ENCODE data around the gene LASP1NB.

Gene LASP1NB

GRCh38 chr17:38914741-38915638 is 10.4 kb upstream of the LASP1NB start (continued):
- TF ChIP-seq ZBTB3 (CRISPR knock-in tag; IDR thresholded peaks at IDR 0.05; ENCODE audit: borderline replicate concordance, low read depth) (no peak), GATA4 (IDR thresholded peaks at IDR 0.05; ENCODE audit: borderline replicate concordance, low read depth) (0 out of 2 replicates have a peak, but pooled peaks have one; percentile 39), ZNF589 (CRISPR knock-in tag; conservative IDR thresholded peaks at IDR 0.05) (no peak), NFKB2 (CRISPR knock-in tag; IDR thresholded peaks at IDR 0.05; ENCODE audit: borderline replicate concordance) (peak; percentile 64; the same call in 1 of the 2 replicates), ZNF546 (CRISPR knock-in tag; conservative IDR thresholded peaks at IDR 0.05) (no peak), CBX5 (CRISPR knock-in tag; IDR thresholded peaks at IDR 0.05; ENCODE audit: borderline replicate concordance) (peak; percentile 55), ETV5 (CRISPR knock-in tag; IDR thresholded peaks at IDR 0.05; ENCODE audit: borderline replicate concordance) (peak; percentile 56), CC2D1A (CRISPR knock-in tag; IDR thresholded peaks at IDR 0.05) (no peak), ZSCAN9 (CRISPR knock-in tag; IDR thresholded peaks at IDR 0.05; ENCODE audit: borderline replicate concordance) (no peak), ZNF775 (CRISPR knock-in tag; IDR thresholded peaks at IDR 0.05; ENCODE audit: borderline replicate concordance) (no peak), KLF15 (CRISPR knock-in tag; IDR thresholded peaks at IDR 0.05; ENCODE audit: borderline replicate concordance) (no peak), ZNF644 (CRISPR knock-in tag; IDR thresholded peaks at IDR 0.05; ENCODE audit: low read depth) (peak; percentile 85), IRF1 (CRISPR knock-in tag; IDR thresholded peaks at IDR 0.05; ENCODE audit: low read depth) (no peak), MYC (CRISPR knock-in tag; IDR thresholded peaks at IDR 0.05; ENCODE audit: borderline replicate concordance) (peak; percentile 74; the same call in 1 of the 2 replicates), ZFAT (CRISPR knock-in tag; conservative IDR thresholded peaks at IDR 0.05) (no peak), MED13 (CRISPR knock-in tag; IDR thresholded peaks at IDR 0.05) (no peak), PHF21A (CRISPR knock-in tag; IDR thresholded peaks at IDR 0.05) (peak; percentile 75; the same call in 1 of the 2 replicates), E2F2 (CRISPR knock-in tag; IDR thresholded peaks at IDR 0.05; ENCODE audit: borderline replicate concordance) (no peak), NCOR1 (IDR thresholded peaks at IDR 0.05; ENCODE audit: borderline replicate concordance, low read length) (peak; percentile 69; the same call in 1 of the 2 replicates), MIER2 (CRISPR knock-in tag; IDR thresholded peaks at IDR 0.05) (peak; percentile 27; the same call in 1 of the 2 replicates), IRF2 (CRISPR knock-in tag; IDR thresholded peaks at IDR 0.05) (peak; percentile 67; the same call in 1 of the 2 replicates), ZKSCAN5 (CRISPR knock-in tag; IDR thresholded peaks at IDR 0.05) (no peak)
- TF ChIP-seq, protein P1, sequence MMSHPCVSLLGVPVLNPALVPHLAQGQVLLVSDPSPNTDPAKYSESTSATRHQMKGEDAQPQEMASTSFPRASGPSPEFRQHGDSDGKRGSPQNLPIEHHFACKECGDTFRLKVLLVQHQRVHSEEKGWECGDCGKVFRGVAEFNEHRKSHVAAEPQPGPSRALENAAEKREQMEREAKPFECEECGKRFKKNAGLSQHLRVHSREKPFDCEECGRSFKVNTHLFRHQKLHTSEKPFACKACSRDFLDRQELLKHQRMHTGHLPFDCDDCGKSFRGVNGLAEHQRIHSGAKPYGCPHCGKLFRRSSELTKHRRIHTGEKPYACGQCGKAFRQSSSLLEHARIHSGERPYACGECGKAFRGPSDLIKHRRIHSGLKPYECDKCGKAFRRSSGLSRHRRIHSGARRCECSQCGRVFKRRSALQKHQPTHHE (CRISPR knock-in tag; IDR thresholded peaks at IDR 0.05; ENCODE audit: borderline replicate concordance), result no peak
- TF ChIP-seq, protein P2, sequence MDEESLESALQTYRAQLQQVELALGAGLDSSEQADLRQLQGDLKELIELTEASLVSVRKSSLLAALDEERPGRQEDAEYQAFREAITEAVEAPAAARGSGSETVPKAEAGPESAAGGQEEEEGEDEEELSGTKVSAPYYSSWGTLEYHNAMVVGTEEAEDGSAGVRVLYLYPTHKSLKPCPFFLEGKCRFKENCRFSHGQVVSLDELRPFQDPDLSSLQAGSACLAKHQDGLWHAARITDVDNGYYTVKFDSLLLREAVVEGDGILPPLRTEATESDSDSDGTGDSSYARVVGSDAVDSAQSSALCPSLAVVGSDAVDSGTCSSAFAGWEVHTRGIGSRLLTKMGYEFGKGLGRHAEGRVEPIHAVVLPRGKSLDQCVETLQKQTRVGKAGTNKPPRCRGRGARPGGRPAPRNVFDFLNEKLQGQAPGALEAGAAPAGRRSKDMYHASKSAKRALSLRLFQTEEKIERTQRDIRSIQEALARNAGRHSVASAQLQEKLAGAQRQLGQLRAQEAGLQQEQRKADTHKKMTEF (CRISPR knock-in tag; IDR thresholded peaks at IDR 0.05), result peak; percentile 85; the same call in 1 of the 2 replicates

Measured in HepG2 (cell line).